Testis (tissue), 5 donors: Measurements from ENCODE around the gene RCBTB1. TPM values are rescaled to one million over a fixed set of nuclear protein-coding genes. Genes with fewer than 3 reads are reported as not detected.

Experiments used
- DNase-seq: peaks from one replicate; pipeline ENCODE4 v3.0.0-alpha.2; 2019
- H3K27ac ChIP-seq, 2 donors: fragments of 200-600 bp; sonication (generic); one replicate each; pipeline ENCODE4 v1.5.1; 2019
- H3K27me3 ChIP-seq: fragments of 200-600 bp; sonication (generic); one replicate; pipeline ENCODE4 v1.5.1; 2019
- H3K36me3 ChIP-seq: fragments of 200-600 bp; sonication (generic); one replicate; pipeline ENCODE4 v1.5.1; 2017; ENCODE audit warnings: low read depth; ENCODE audit errors: missing control alignments
- H3K4me1 ChIP-seq: fragments of 200-600 bp; sonication (generic); one replicate; pipeline ENCODE4 v1.5.1; 2019
- H3K4me3 ChIP-seq, 2 donors: fragments of 200-600 bp; sonication (generic); one replicate each; pipeline ENCODE4 v1.5.1; 2017 to 2019
- H3K9me3 ChIP-seq: fragments of 200-600 bp; sonication (generic); one replicate; pipeline ENCODE4 v1.5.1; 2017
- CTCF ChIP-seq, 3 experiments: fragments of 450-650 bp in 2 of 3; fragments of 200-600 bp in 1 of 3; sonication (generic) in 1 of 3; IDR thresholded peaks; one replicate each; pipeline ENCODE4 v1.5.1; 2016 to 2019; ENCODE audit warnings: antibody characterized with exemption in 3 of 3, mild to moderate bottlenecking in 2 of 3, moderate library complexity in 1 of 3
- POLR2A ChIP-seq: fragments of 450-650 bp; IDR thresholded peaks from one replicate; pipeline ENCODE4 v1.6.1; 2017; ENCODE audit warnings: antibody characterized with exemption, mild to moderate bottlenecking, moderate library complexity
- WGBS, 2 donors: methylation state at CpG; one replicate each; pipeline ENCODE4 v1.1.5; 2018; 5-methylcytosine and 5-hydroxymethylcytosine counted together
- intact Hi-C: fragments of 100-400 bp; cut with DNase I; formaldehyde crosslinking; loops from one replicate; pipeline ENCODE4 v1.15.1; 2023; ENCODE audit warnings: low total_unique reads
- long read RNA-seq, 2 donors: transcript quantifications; one replicate each; lab custom pipeline, GENCODE V29; 2026
- polyA plus RNA-seq: library from polyadenylated mRNA; stranded (reverse); fragments of 350-450 nt; fragmentation: Illumina TruSeq; extraction: RNeasy Lipid Tissue Mini Kit (QIAGEN cat#74804); gene quantifications from one replicate; pipeline ENCODE4 v1.2.3, GENCODE V29; 2014; ENCODE audit warnings: low read depth, low replicate concordance; ENCODE audit not compliant: insufficient read depth
- total RNA-seq, 2 donors: library from RNA; depleted of rRNA; stranded (reverse); fragments of >200 nt; gene quantifications; one replicate each; pipeline ENCODE4 v1.2.3, GENCODE V29; 2016

Gene RCBTB1
- 10 to 100 TPM; 20.5 to 32.8 TPM for total RNA-seq
- polyA plus RNA-seq = 14.4 TPM
- long read RNA-seq, donor 1, full-length matches to known transcripts = 6 of 6 reads
- long read RNA-seq, donor 1, partial matches to known transcripts = 0 of 6 reads
- long read RNA-seq, donor 1, other reads (novel, unspliced or antisense) = 0 of 6 reads
- long read RNA-seq, donor 2, full-length matches to known transcripts = 7 of 7 reads
- long read RNA-seq, donor 2, partial matches to known transcripts = 0 of 7 reads
- long read RNA-seq, donor 2, other reads (novel, unspliced or antisense) = 0 of 7 reads

DNA sequence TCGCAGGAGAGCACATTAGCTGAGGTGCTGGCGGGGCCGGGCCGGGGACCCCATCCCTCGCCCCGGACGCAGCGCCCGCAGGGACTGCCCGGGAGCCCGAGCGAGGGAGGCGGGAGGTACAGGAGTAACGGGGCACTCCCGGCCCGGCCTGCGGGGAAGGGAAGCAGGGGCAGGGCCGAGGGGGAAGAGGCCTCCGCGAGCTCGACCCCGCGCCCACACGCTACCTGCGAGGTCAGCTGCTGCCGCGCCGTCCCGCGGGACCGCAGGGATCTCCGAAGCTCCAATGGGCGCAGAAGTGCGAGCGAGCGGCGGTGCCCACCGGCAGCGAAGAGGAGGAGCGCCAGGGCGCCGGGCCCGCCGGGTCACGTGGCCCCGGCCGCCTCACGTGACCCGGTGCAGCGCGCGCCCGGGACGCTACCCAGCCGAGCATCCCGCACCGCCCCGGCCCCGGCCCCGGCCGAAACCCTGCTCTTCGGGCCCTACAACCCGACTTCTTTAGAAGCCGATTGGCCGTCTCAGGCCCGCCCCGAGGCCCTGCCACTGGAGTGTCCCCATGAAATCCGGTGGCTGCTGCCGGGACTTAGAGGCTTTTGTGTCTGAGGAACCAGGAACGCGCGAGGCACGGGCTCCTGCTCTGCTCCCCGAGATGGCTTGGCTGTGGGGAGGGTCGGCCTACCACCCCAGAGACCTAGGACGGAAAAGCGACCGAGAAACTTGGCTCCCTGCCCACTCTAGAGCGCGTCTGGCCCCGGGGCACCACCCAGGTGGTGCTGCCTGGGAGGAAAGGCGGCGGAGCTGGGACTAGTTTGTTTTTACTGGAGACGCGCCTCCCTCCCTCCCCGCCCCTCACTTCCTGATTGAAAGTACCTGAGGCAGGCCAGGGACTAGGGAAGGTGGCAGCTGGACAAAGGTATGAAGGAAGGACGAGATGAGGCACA, at the start of gene RCBTB1:
TSS of gene RCBTB1 (minus strand) at position 339 of the 938 bp plus-strand sequence. CDS start 18,279 bp downstream, outside the sequence.
- Histone ChIP-seq H3K4me1 (peaks cover 7% of the 10 kb centered on the region), H3K36me3 (no peaks in the 10 kb centered on the region), H3K4me3 (peak within 1 kb of the TSS; percentile 77 to 88), H3K9me3 (no peaks in the 10 kb centered on the region), H3K27ac (peak within 1 kb of the TSS; percentile 34 to 85), H3K27me3 (no peaks in the 10 kb centered on the region)
- no peak for TF ChIP-seq CTCF (IDR thresholded peaks at IDR 0.05)
- TF ChIP-seq POLR2A = no peak
- WGBS, 2 donors = 1% methylated on average over 10 to 68 of the region's 87 CpGs
- peak; percentile 73 for DNase-seq
- intact Hi-C loops = no loop called here

DNA sequence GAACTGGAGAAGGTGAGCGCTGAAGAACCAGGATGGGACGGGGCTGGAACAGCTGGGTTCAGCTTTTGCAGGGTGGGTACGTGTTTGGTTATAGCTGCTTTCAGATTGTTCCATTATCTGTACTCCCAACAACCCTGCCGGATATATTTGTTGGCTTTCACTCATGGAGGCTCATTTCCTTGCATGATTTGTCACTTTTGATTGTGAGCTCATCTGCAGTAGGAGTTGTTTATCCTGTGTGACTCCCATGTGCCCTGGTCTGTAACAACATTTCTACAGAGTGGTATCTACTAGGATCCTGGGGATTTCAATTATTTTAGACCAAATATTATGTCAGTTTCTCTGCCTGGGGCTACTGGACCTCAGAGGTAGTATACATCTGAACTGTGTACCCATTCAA, 48.4 kb upstream of the RCBTB1 start:
- no peak for DNase-seq
- WGBS, 2 donors = 82 to 95% methylated on average over 4 of the region's 4 CpGs
- intact Hi-C loops = no loop called here
- Histone ChIP-seq H3K27me3 (no peaks in the 10 kb centered on the region), H3K4me1 (no peaks in the 10 kb centered on the region), H3K36me3 (no peaks in the 10 kb centered on the region), H3K27ac (no peak overlapping the region), H3K4me3 (no peak overlapping the region), H3K9me3 (no peaks in the 10 kb centered on the region)
- TF ChIP-seq POLR2A = no peak
- TF ChIP-seq CTCF (IDR thresholded peaks at IDR 0.05) = no peak

GRCh38 chr13:49632156-49632555, 46.8 kb upstream of the RCBTB1 start:
- no peak for DNase-seq
- no peaks in the 10 kb centered on the region for H3K9me3 ChIP-seq
- no peaks in the 10 kb centered on the region for H3K36me3 ChIP-seq
- H3K4me3 ChIP-seq = no peak overlapping the region
- no peaks in the 10 kb centered on the region for H3K27me3 ChIP-seq
- intact Hi-C loops = no loop called here
- 90 to 93% methylated on average over 5 of the region's 5 CpGs for WGBS, 2 donors
- TF ChIP-seq CTCF (IDR thresholded peaks at IDR 0.05) = no peak
- TF ChIP-seq POLR2A = no peak
- no peak overlapping the region for H3K27ac ChIP-seq
- H3K4me1 ChIP-seq = no peaks in the 10 kb centered on the region

DNA sequence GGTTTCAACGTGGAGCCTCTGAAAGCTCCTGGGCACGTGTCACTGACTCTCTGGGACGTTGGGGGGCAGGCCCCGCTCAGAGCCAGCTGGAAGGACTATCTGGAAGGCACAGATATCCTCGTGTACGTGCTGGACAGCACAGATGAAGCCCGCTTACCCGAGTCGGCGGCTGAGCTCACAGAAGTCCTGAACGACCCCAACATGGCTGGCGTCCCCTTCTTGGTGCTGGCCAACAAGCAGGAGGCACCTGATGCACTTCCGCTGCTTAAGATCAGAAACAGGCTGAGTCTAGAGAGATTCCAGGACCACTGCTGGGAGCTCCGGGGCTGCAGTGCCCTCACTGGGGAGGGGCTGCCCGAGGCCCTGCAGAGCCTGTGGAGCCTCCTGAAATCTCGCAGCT, 45.2 kb upstream of the RCBTB1 start:
- Histone ChIP-seq H3K27me3 (no peaks in the 10 kb centered on the region), H3K9me3 (no peaks in the 10 kb centered on the region), H3K36me3 (no peaks in the 10 kb centered on the region), H3K4me3 (no peak overlapping the region), H3K4me1 (no peaks in the 10 kb centered on the region), H3K27ac (no peak overlapping the region)
- TF ChIP-seq CTCF (IDR thresholded peaks at IDR 0.05) (no peak), POLR2A (no peak)
- intact Hi-C loops = no loop called here
- 72 to 95% methylated on average over 8 to 16 of the region's 16 CpGs for WGBS, 2 donors
- DNase-seq = no peak
